ENCODE measurements around the gene ADAM22. TPM values are rescaled to one million over a fixed set of nuclear protein-coding genes. Genes with fewer than 3 reads are reported as not detected.

ADAM22 gene
- total RNA-seq, 1 donor from 2014 or later: 1.4 TPM

DNA sequence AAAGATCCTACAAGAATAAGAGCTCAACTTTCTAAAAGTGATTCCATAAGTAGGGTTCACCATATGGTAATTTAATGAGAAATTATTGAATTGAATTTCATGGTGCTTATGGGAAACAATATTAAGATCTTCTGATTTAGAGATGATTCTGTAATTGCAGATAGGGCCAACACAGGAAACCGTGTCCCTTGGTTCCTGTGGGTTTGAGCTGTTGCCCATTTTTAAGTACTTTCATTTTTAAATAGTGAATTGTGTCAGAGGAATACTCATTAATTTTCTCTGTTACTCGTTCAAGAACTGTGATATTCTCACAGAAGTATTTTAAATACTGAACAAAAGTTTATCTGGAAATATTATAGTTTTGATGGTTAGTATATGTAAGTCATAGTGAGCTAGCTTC is 156.6 kb downstream of the ADAM22 start:
- no peak for DNase-seq (ENCODE audit: low read depth)
- no peak overlapping the region for H3K4me3 ChIP-seq (ENCODE audit: low read depth, low read length)
- TF ChIP-seq, protein P1, sequence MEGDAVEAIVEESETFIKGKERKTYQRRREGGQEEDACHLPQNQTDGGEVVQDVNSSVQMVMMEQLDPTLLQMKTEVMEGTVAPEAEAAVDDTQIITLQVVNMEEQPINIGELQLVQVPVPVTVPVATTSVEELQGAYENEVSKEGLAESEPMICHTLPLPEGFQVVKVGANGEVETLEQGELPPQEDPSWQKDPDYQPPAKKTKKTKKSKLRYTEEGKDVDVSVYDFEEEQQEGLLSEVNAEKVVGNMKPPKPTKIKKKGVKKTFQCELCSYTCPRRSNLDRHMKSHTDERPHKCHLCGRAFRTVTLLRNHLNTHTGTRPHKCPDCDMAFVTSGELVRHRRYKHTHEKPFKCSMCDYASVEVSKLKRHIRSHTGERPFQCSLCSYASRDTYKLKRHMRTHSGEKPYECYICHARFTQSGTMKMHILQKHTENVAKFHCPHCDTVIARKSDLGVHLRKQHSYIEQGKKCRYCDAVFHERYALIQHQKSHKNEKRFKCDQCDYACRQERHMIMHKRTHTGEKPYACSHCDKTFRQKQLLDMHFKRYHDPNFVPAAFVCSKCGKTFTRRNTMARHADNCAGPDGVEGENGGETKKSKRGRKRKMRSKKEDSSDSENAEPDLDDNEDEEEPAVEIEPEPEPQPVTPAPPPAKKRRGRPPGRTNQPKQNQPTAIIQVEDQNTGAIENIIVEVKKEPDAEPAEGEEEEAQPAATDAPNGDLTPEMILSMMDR (IDR thresholded peaks at IDR 0.05; ENCODE audit: insufficient read depth, low read length, poor library complexity, severe bottlenecking): no peak
- no peaks in the 10 kb centered on the region for H3K36me3 ChIP-seq (ENCODE audit: control insufficient read depth, insufficient read depth, low read length)
- no peaks in the 10 kb centered on the region for H3K27me3 ChIP-seq (ENCODE audit: control insufficient read depth, insufficient read depth, low read length)

DNA sequence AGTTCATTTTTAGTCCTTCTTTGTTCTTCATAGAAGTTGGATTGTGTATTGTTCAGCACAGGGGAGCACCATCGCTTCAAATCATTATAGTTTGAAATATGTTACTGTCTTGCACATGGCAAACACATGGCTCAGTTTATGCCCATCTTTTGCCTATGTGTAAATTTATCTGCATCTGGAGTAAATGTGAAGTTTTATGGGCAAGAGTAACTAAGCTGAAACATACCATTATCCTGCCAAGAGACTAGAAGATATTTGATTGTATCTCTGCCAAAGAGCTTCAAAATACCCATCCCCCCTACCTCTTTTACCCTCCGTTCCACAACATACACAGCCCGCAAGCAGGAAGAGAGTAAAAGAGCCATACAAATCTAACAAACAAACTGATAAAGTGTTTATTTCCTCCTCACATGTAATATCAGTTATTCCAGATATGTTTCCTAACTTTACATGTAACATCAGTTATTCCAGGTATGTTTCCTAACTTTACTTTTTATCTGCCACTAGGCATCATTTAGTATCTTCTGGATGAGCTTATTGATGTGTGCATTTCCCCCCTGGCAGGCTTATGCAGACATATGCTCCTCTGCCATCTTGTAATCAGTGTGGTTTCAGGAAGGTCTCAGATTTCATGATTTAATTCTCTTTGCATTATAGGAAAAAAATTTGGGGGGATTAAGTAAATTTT is 158.1 kb downstream of the ADAM22 start:
- no peak overlapping the region for H3K4me3 ChIP-seq (ENCODE audit: low read depth, low read length)
- no peak for DNase-seq (ENCODE audit: low read depth)
- H3K27me3 ChIP-seq (ENCODE audit: control insufficient read depth, insufficient read depth, low read length): no peaks in the 10 kb centered on the region
- no peaks in the 10 kb centered on the region for H3K36me3 ChIP-seq (ENCODE audit: control insufficient read depth, insufficient read depth, low read length)
- TF ChIP-seq, protein P1 (IDR thresholded peaks at IDR 0.05; ENCODE audit: insufficient read depth, low read length, poor library complexity, severe bottlenecking): no peak

DNA sequence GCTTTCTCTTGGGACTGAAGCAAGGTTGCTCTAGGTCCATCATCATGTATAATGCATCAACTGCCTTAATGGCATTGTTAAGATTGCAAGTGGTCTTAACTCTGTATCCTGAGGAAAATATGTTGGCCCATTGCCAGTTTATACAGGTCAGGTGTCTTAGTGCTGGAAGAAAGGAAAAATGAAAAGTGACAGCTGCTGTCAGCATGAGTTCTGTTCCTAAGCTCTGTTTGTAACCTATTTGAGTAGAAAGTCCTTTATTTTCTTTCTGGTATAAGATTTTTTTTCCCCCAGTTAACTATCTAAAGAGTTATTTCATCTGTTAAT is 158.6 kb downstream of the ADAM22 start:
- Histone ChIP-seq H3K4me3 (ENCODE audit: low read depth, low read length) (no peak overlapping the region), H3K27me3 (ENCODE audit: control insufficient read depth, insufficient read depth, low read length) (no peaks in the 10 kb centered on the region), H3K36me3 (ENCODE audit: control insufficient read depth, insufficient read depth, low read length) (no peaks in the 10 kb centered on the region)
- no peak for DNase-seq (ENCODE audit: low read depth)
- TF ChIP-seq, protein P1 (IDR thresholded peaks at IDR 0.05; ENCODE audit: insufficient read depth, low read length, poor library complexity, severe bottlenecking): no peak

DNA sequence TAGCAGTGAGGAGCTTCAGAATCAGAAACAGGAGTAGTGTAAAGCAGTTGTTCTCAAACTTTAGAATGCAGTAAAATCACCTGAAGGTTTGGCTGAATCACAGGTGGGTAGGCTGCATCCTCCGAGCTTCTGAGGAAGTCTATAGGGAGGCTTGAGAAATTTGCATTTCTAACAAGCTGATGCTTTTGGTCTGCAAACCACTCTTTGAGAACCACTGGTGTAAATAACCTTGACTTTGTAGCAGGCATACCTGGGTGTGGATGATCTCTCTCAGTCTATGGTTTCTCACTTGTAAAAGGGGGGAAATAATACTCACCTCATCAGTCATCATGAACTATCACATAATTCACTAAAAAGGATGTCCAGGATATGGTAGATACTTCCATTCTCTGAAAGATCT is 167.7 kb downstream of the ADAM22 start:
- Histone ChIP-seq H3K36me3 (ENCODE audit: control insufficient read depth, insufficient read depth, low read length) (no peaks in the 10 kb centered on the region), H3K27me3 (ENCODE audit: control insufficient read depth, insufficient read depth, low read length) (no peaks in the 10 kb centered on the region), H3K4me3 (ENCODE audit: low read depth, low read length) (no peak overlapping the region)
- TF ChIP-seq, protein P1 (IDR thresholded peaks at IDR 0.05; ENCODE audit: insufficient read depth, low read length, poor library complexity, severe bottlenecking): no peak
- no peak for DNase-seq (ENCODE audit: low read depth)

DNA sequence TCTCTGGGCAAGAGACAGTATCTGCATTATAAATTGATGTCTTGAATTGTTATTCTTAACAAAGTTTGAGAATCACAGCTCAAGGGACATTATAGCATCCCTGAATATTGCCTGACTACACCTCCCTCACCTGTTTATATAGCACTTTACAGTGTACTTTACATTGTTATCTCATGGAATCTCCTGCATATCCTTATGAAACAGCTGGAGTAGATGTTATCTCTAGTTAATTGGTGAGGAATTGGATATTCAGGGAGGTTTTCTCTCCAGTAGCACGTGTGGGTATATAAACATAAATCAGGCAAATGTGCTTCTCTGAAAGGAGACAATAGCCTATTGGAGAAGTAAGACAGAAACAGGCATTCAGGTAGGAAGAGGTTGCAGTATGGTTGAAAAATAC is 168.6 kb downstream of the ADAM22 start:
- TF ChIP-seq, protein P1 (IDR thresholded peaks at IDR 0.05; ENCODE audit: insufficient read depth, low read length, poor library complexity, severe bottlenecking): no peak
- Histone ChIP-seq H3K36me3 (ENCODE audit: control insufficient read depth, insufficient read depth, low read length) (no peaks in the 10 kb centered on the region), H3K27me3 (ENCODE audit: control insufficient read depth, insufficient read depth, low read length) (no peaks in the 10 kb centered on the region), H3K4me3 (ENCODE audit: low read depth, low read length) (no peak overlapping the region)
- DNase-seq (ENCODE audit: low read depth): no peak

DNA sequence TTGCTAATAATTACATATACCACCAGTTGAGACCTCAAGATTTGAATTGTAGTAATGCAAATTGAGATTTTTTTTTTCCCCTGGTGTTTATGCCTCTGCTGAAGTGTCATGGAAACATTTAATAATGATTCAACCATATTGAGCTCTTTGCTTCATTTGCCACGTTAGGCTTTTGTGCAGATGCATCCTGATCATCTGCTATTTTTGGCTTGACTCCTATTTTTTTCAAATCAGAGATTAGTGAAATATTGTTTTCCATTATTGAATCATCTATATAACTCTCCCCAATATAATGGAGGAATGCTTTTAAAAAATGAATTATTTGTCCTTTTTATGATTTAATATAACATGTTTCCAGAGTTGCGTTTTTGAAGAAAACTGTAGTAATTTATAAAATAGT is 170.7 kb downstream of the ADAM22 start:
- DNase-seq (ENCODE audit: low read depth): no peak
- H3K4me3 ChIP-seq (ENCODE audit: low read depth, low read length): no peak overlapping the region
- no peaks in the 10 kb centered on the region for H3K27me3 ChIP-seq (ENCODE audit: control insufficient read depth, insufficient read depth, low read length)
- H3K36me3 ChIP-seq (ENCODE audit: control insufficient read depth, insufficient read depth, low read length): no peaks in the 10 kb centered on the region
- TF ChIP-seq, protein P1 (IDR thresholded peaks at IDR 0.05; ENCODE audit: insufficient read depth, low read length, poor library complexity, severe bottlenecking): no peak

All from kidney epithelial cell (primary cell).